ENCODE data around the gene PCSK7. TPM values are rescaled to one million over a fixed set of nuclear protein-coding genes. Genes with fewer than 3 reads are reported as not detected.

The PCSK7 gene
- total and polyA plus RNA-seq, 10 of the 15 experiments (the other 5 are each of a cell fraction or from before 2014, with no cell fraction given): 5.5 to 81.5 (median 51.6) TPM

DNA sequence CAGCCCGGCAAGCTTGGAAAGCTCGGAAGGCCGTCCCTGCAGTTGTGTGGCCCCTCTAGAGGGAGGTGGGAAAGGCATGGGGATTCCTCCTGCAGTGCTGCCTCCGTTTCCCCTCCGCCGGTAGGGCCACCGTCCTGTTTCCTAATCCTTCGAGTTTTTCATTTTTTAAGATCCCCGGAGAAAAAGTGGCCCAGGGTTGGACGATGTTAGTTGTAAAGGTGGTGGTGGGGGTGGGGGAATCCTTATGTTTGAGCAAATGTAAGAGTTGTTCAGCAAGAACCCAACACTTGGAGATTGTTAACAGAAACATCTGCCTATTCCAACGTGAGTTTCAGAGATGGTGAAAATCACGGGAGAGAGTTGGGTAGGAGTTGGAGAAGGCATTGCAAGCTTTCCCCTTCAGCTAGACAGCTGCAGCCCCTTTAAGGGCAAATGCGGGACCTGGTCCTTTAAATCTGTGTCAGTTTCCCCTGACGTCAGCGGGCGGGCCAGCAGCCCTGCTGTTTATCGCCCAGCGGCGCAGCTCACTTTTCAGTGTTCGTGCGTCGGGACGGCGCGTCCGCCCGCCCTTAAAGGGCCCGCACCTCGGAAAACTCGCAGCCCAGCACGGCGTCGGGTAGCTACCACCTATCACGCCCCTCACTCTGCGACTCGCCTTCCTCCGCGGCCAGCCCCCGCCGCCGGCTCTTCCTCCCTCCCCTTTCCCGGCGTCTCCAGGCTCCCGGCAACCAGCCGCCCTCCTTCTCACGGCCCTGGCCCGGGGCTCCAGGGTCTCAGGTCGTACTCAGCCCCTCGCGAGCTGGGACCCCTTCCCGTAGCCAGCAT, 53.5 kb downstream of the PCSK7 start, which contains the start of gene SIDT2 (continued):
- no peak for TF ChIP-seq RCOR1 (conservative IDR thresholded peaks at IDR 0.05; ENCODE audit: low read depth, low read length)
- 0 out of 2 replicates have a peak, but pooled peaks have one; percentile 29 for TF ChIP-seq NRF1 (conservative IDR thresholded peaks at IDR 0.05; ENCODE audit: low read depth, low read length)
- no peak for TF ChIP-seq RUNX3 (IDR thresholded peaks at IDR 0.05; ENCODE audit: low read length)
- TF ChIP-seq BRCA1 (IDR thresholded peaks at IDR 0.05; ENCODE audit: low read depth, low read length): no peak
- no peak for TF ChIP-seq HCFC1 (IDR thresholded peaks at IDR 0.05; ENCODE audit: low read length)
- TF ChIP-seq BHLHE40 (IDR thresholded peaks at IDR 0.05; ENCODE audit: borderline replicate concordance in 1 of 2, low read depth in 2 of 2, low read length in 1 of 2): peak in 1 of 2 experiments; percentile 82; a peak in 3 of 4 replicates
- TF ChIP-seq, protein P1, sequence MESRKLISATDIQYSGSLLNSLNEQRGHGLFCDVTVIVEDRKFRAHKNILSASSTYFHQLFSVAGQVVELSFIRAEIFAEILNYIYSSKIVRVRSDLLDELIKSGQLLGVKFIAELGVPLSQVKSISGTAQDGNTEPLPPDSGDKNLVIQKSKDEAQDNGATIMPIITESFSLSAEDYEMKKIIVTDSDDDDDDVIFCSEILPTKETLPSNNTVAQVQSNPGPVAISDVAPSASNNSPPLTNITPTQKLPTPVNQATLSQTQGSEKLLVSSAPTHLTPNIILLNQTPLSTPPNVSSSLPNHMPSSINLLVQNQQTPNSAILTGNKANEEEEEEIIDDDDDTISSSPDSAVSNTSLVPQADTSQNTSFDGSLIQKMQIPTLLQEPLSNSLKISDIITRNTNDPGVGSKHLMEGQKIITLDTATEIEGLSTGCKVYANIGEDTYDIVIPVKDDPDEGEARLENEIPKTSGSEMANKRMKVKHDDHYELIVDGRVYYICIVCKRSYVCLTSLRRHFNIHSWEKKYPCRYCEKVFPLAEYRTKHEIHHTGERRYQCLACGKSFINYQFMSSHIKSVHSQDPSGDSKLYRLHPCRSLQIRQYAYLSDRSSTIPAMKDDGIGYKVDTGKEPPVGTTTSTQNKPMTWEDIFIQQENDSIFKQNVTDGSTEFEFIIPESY (IDR thresholded peaks at IDR 0.05): no peak; the same call in 1 of the 2 replicates
- TF ChIP-seq, protein P2, sequence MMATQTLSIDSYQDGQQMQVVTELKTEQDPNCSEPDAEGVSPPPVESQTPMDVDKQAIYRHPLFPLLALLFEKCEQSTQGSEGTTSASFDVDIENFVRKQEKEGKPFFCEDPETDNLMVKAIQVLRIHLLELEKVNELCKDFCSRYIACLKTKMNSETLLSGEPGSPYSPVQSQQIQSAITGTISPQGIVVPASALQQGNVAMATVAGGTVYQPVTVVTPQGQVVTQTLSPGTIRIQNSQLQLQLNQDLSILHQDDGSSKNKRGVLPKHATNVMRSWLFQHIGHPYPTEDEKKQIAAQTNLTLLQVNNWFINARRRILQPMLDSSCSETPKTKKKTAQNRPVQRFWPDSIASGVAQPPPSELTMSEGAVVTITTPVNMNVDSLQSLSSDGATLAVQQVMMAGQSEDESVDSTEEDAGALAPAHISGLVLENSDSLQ (IDR thresholded peaks at IDR 0.05): peak; percentile 54; the same call in 1 of the 2 replicates
- peak; percentile 6 for TF ChIP-seq SIX5 (IDR thresholded peaks at IDR 0.05; ENCODE audit: low read depth, low read length, severe bottlenecking)
- peak; percentile 75 for TF ChIP-seq BACH1 (IDR thresholded peaks at IDR 0.05; ENCODE audit: borderline replicate concordance)
- TF ChIP-seq HDAC6 (IDR thresholded peaks at IDR 0.05; ENCODE audit: unreplicated experiment): no peak
- TF ChIP-seq, protein P3, sequence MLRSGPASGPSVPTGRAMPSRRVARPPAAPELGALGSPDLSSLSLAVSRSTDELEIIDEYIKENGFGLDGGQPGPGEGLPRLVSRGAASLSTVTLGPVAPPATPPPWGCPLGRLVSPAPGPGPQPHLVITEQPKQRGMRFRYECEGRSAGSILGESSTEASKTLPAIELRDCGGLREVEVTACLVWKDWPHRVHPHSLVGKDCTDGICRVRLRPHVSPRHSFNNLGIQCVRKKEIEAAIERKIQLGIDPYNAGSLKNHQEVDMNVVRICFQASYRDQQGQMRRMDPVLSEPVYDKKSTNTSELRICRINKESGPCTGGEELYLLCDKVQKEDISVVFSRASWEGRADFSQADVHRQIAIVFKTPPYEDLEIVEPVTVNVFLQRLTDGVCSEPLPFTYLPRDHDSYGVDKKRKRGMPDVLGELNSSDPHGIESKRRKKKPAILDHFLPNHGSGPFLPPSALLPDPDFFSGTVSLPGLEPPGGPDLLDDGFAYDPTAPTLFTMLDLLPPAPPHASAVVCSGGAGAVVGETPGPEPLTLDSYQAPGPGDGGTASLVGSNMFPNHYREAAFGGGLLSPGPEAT (IDR thresholded peaks at IDR 0.05; ENCODE audit: low read depth): peak; percentile 99
- no peak for TF ChIP-seq CHD1 (IDR thresholded peaks at IDR 0.05; ENCODE audit: low read depth, low read length)
- 0 out of 2 replicates have a peak, but pooled peaks have one; percentile 36 for TF ChIP-seq TBL1XR1 (IDR thresholded peaks at IDR 0.05; ENCODE audit: low read depth, low read length)
- TF ChIP-seq SIN3A (IDR thresholded peaks at IDR 0.05; ENCODE audit: low read depth, low read length): peak; percentile 84
- TF ChIP-seq NR2C1 (IDR thresholded peaks at IDR 0.05): no peak
- TF ChIP-seq CBFB (IDR thresholded peaks at IDR 0.05; ENCODE audit: low read depth): no peak
- no peak for TF ChIP-seq YY1 (IDR thresholded peaks at IDR 0.05; ENCODE audit: low read depth, low read length)
- no peak for TF ChIP-seq IKZF2 (IDR thresholded peaks at IDR 0.05)
- TF ChIP-seq, protein P4, sequence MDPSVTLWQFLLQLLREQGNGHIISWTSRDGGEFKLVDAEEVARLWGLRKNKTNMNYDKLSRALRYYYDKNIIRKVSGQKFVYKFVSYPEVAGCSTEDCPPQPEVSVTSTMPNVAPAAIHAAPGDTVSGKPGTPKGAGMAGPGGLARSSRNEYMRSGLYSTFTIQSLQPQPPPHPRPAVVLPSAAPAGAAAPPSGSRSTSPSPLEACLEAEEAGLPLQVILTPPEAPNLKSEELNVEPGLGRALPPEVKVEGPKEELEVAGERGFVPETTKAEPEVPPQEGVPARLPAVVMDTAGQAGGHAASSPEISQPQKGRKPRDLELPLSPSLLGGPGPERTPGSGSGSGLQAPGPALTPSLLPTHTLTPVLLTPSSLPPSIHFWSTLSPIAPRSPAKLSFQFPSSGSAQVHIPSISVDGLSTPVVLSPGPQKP (IDR thresholded peaks at IDR 0.05; ENCODE audit: low read depth, low read length): no peak
- no peak; the same call in 1 of the 2 replicates for TF ChIP-seq RB1 (IDR thresholded peaks at IDR 0.05; ENCODE audit: borderline replicate concordance)
- TF ChIP-seq ZNF622 (IDR thresholded peaks at IDR 0.05): no peak

Measured in GM12878 (cell line).